Jurkat, Clone E6-1 (cell line): Measurements from ENCODE around the gene GPM6B. TPM values are rescaled to one million over a fixed set of nuclear protein-coding genes. Genes with fewer than 3 reads are reported as not detected.

Experiments used
- DNase-seq: peaks from one replicate; pipeline ENCODE4 v3.0.0-alpha.2; 2011; ENCODE audit warnings: low read depth, low spot score
- H3K4me3 ChIP-seq: 2 replicates; pipeline ENCODE4 v1.5.1; 2011; ENCODE audit warnings: mild to moderate bottlenecking, low read length, control low read depth, moderate library complexity
- polyA plus RNA-seq: library from polyadenylated mRNA; unstranded; fragments of >200 nt; gene quantifications from one replicate; pipeline ENCODE4 v1.2.1, GENCODE V29; 2012; ENCODE audit warnings: missing spikeins; ENCODE audit not compliant: insufficient read length, insufficient read depth

GPM6B gene, protein sequence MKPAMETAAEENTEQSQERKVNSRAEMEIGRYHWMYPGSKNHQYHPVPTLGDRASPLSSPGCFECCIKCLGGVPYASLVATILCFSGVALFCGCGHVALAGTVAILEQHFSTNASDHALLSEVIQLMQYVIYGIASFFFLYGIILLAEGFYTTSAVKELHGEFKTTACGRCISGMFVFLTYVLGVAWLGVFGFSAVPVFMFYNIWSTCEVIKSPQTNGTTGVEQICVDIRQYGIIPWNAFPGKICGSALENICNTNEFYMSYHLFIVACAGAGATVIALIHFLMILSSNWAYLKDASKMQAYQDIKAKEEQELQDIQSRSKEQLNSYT
- 7.3 TPM for polyA plus RNA-seq

DNA sequence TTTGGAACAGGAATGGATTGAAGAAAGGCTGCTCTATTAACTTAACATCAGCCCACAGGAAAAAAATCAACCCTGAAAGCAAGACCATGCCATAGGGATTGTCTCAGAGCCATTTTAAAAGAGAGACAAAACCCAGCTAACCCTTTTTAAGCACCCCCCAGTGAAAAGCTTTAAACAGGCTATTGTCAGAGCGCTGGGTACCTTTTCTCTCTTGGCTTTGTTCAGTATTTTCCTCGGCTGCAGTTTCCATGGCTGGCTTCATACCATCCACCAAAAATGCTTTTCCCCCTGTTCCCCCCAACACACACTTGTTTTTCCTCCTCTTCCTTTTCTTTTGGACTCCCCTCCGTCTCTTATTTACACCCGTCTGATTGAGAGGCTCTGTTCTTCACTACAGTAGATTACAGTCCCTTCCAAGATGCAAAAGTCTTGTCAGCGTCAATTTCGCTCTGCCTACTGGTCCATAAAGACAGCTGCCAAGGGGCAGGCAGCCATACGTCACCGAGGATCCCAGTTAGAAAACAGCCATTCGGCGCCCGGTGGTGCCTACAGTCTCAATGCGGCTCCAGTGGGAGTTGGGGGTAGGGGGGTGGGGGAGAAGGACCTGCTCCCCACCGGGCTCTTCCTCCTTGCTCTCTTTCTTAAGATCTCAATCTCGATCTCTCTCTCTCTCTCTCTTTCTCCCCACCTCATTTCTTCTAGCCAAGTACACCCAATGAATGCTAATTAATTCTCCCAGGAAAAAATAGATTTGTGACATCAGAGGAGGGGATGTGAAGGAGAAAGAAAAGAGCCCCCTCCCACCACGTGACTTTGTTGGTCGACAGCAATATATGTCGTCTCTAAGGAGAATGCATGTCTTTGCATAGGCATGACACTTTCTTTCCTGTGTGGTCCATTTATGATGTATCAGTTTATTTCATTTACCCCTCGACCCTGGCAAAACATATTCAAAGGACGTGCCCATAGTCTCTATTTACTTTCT, at the start of gene GPM6B:
TSS of gene GPM6B (minus strand) at position 451 of the 985 bp plus-strand sequence. CDS start at position 262, 189 bp downstream.
- H3K4me3 ChIP-seq = no peak within 1 kb of the TSS

DNA sequence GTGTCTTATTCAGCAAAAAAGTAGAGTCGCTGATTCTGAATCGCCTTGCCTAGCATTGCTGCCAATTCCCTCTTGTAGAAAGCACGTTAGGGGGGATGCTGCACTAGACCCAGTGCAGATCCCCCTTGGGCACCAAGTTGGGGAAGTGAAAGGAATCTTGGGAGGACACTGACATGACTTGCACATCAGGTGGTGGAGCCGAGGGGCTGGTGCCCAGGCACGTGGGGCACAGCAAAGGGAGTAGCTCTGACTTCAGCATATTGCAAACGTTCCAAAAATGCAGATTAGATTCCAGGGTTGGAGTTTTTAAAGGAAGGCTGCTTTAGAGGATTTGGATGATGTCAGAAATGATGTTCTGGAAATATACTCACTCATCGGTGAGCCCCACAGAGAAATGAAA, 47.4 kb upstream of the GPM6B start:
- H3K4me3 ChIP-seq = no peak overlapping the region
- DNase-seq = no peak

More for the DNA sequence above, at the start of gene GPM6B:
- DNase-seq = no peak

DNA sequence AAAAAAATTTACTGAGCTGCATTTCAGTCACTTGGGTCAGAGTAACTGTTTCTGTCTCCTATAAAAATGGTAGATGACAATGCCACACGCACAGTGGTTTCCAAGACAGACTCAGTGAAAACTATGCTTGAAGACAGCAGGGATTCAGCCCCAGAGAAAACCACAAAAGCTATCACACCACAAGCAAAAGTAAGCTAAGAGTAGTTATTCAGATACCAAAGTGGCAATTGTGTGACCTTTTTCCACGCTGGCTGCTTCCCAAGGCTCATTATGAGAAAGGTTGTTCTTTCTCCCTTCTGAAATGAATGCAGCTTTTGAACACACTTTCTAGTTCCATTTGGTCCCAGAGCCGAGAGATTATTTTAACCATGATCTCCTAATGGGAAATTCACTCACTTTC, 46.4 kb upstream of the GPM6B start:
- no peak for DNase-seq
- no peak overlapping the region for H3K4me3 ChIP-seq

DNA sequence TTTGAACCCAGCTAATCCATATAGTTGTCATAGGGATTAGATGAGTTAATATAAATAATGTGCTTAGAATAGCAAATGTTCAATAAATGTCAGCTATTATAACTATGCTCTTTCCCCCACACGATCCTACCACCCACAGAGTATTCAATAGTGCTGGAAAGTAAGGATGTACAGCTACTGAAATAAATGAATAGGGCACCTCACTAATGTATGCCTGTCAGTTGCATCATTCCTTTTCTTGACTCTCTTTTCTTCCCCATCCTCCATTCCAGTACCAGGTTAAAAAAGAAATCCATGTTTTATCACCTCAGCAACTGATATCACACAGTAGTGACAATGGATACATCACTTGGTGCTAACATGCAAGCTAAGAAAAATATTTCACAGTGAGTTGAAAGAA, 42.8 kb upstream of the GPM6B start:
- DNase-seq = no peak
- H3K4me3 ChIP-seq = no peak overlapping the region

DNA sequence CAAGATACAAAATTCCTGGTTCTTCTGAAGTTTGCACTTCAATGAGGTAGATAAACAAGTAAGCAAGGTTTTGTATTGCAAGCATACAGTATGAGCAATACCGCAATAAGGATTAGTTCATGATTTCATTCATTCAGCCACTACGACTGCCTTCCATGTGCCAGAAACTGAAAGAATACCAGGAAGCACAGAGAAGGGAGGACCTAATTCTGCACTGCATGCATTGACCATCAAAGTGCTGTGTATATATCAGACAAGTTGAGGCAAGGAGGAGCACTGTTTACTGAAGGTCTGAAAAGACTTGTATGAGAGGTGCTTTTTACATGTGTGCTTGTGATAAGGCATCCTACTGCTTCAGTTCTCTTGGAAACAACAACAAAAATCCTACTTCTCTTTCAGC, 40.9 kb upstream of the GPM6B start:
- DNase-seq = no peak
- no peak overlapping the region for H3K4me3 ChIP-seq

DNA sequence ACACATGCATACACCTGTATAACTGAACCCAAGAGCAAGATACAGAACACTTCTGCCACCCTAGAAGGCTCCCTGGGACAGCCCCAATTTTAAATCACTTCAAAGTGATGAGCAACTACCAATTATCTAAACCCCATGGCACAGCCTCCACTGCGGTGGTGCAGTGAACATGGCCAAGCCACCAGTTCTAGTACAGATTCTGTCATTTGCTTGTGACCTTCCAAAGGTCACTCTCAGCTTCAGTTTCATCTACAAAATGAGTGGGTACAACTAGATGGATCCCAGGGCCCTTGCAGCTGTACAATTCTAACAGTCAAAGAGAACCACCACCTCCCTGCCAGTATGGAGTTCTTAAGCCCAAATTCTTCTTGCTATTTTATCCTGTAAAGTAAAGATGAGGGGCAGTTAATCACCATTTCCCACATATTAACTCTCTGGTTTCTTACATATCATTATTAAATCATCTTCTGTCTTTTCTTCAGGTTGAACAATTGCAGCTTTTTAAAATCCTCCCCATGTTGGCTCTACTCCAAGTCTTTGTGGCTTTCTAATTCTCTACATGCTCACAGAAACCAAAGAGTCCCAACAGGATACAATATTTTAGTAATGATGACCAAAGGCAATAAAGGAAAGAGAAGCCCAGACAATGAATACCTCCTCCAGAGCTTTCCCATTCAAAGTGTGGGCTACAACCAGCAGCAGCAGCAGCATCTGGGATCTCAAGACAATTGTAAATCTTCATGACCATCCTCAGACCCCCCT, 39.0 kb upstream of the GPM6B start:
- no peak overlapping the region for H3K4me3 ChIP-seq
- DNase-seq = no peak

DNA sequence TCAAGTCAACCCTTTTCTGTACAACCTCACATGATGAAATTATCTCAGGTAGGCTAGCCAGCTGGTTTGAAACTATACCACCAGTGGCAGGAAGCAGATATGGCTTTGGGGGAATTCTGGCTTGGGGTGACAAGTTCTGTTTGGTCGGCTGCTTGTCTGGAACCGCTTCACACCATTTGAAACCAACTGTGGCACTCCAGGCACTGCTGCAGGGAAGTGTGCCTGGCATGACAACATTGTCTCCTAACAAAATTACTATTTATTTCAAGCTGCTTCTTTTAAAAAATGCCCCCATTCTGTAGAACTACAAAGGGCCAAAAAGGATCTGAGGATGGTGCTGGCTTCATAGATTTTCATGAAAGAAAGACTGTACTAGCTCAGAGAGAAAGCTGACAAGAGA, 37.1 kb upstream of the GPM6B start:
- no peak for DNase-seq
- H3K4me3 ChIP-seq = no peak overlapping the region

DNA sequence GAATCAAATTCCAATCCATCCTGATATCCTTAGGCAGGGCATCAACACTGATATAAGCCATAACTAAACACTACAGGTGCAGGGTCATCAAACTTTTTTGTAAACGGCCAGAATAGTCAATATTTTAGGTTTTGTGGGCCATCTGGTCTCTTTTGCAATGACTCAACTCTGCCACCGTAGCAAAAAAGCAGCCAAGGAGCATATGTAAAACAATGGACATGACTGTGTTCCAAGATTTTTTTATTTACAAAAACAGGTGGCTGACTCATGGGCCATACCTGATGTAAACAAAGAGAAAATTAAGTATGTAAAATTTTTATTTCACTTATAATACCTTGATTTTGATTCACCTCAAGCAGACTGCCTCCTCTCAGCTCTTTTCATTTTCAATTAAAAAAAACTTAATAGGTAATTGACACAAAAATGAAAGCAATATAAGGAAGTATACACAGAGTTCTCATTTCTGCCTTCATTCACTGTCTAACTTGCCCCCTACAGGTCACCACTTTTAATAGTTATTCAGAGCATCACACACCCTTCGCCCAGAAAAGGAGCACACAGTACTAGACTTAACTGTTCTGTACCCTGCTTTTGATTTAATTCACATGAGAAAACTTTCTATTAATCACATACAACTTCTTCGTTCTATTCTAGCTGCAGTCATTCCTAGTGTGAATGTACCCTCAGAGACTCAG, 35.3 kb upstream of the GPM6B start:
- no peak overlapping the region for H3K4me3 ChIP-seq
- DNase-seq = no peak

DNA sequence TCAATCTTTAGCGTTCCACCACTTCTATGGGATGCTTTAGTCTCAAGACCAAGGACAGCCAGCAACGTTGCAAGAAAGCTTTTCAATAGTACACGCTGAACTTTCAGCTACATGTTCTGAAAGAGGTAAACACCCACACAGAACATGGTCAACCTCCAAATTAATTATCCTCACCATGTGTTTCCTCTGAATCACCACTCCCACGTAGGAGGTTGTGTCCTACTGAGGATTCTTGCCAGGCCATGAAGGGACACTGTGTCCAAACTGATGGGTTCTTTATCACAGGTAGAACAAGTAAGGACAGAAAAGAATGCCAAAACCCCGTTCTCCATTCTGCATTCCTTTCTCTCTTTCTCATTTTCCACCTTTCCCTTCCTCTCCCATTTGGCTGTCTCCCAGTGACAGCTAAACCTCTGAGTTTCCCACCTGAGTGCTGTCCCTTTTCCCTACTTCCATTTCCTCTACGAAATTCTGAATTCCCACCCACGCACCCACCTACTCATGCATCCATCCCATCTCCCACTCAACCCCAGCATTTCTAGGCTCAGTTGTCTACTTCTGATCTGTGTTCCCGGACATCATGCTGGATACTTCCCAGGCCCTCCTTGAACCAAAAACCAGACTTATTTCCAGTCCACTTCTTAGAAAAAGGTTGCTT, 29.0 kb upstream of the GPM6B start:
- no peak for DNase-seq

DNA sequence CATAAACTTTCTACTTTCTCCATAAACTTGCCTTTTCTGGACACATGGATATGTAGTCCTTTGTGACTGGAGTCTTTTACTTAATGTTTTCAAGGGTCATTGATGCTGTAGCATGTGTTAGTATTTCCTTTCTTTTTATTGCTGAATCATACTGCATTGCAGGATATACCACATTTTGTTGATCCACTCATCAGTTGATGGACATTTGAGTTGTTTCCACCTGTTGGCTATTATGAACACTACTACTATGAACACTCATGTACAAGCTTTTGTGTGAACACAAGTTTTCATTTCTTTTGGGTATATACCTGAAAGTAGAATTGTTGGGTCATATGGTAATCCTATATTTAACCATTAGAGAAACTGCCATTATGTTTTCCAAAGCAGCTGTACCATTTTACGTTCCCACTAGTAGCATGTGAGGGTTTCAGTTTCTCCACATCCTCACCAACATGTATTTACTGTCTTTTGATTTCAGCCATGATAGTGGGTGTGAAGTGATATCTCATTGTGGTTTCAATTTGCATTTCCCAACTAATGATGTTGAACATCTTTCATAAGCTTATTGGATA, 26.3 kb upstream of the GPM6B start:
- no peak overlapping the region for H3K4me3 ChIP-seq
- DNase-seq = no peak

More for the DNA sequence above, 29.0 kb upstream of the GPM6B start:
- H3K4me3 ChIP-seq = no peak overlapping the region

DNA sequence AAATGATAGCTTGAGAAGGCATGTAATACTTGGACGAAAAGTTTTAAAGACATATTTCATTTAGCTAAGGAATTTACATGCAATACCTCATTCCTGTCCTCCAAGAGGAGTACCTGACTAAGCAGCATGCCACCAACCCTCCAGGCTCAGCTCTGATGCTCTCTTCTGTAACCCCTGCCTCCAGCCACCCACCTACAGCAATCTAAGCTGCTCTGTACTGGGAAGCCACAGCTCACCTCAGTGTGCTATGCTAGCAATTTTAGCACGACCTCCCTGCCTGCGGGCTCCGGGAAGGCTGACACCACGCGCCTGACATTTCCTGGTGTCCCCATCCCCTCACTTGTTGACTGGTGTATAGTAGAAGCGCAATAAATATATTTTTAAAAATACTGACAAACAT, 23.2 kb upstream of the GPM6B start:
- no peak overlapping the region for H3K4me3 ChIP-seq
- no peak for DNase-seq

DNA sequence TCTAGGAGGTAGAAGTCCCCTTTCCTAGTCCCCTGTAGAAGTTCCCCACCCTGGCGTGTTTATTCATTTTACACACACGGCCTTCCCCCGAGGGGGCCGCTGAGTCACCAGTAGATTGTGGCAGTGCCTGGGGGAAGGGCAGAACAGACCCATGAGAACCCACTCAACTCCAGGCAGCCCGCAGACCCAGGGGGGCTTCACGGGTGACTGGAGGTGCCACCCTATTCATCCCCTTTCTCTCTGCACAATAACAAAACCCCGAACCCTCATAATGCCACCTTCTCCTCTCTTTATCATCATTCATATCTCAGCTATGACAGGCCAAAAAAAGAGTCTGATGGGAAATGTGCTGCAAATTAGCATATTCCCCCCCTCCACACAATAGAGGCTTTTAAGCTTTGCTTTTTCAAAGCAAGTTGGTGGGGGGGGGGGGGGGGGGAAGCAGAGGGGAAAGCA, 20.4 kb upstream of the GPM6B start:
- H3K4me3 ChIP-seq = no peak overlapping the region
- DNase-seq = no peak

DNA sequence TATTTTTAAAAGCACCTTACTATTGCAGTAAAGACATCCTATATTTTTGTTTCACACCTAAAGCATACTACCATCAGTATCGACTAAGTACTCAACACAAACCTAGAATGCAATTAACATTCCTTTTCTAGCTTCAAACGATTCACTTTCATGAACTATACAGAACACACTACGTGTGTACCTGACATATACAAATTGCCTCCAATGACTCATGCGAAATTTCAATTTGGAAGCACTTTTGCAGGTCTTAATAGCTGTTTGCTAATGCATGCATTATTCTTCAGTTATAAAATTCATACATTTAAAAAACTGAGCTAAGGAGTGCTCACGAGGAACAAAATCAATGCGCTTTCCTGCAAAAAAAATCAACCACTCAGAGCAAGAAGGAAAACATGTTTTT, 19.7 kb upstream of the GPM6B start:
- no peak for DNase-seq
- no peak overlapping the region for H3K4me3 ChIP-seq

DNA sequence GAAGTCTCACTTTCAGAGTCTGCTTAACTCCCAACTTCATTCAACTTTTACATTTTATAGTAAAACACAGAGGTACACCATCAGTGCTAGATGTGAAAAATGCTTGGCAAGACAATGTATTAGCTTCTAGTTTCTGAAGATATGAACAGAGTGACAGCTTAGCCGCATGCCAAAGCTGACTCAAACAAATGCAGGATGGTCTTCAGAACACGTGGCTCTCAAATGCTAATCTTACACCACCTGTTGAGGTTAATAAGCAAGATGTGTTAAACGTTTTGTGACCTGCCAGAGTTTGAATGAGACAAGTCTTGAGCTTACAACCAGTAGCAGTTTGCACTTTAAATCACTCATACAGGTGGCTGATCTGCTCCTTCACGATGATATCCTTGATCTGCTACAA, 18.9 kb upstream of the GPM6B start:
- H3K4me3 ChIP-seq = no peak overlapping the region
- DNase-seq = no peak

DNA sequence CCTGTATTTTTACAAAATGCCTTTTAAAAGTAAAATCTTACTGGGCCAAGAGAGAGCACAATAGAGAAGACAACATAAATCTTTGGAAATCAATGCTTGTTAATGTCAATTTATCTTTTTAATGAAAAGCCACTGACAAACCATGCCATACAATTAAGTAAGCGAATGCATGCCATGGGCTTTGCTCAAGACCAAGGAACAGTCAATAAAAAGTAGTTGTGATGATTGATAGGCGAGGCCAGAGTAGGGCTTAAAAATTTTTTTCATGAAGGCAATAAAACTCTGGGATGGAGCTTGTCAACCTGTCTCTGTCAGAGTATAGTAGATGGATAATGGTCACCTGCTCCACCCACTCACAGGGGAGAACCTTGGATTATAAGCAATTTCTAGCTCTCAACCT, 17.5 kb upstream of the GPM6B start:
- DNase-seq = no peak
- no peak overlapping the region for H3K4me3 ChIP-seq

DNA sequence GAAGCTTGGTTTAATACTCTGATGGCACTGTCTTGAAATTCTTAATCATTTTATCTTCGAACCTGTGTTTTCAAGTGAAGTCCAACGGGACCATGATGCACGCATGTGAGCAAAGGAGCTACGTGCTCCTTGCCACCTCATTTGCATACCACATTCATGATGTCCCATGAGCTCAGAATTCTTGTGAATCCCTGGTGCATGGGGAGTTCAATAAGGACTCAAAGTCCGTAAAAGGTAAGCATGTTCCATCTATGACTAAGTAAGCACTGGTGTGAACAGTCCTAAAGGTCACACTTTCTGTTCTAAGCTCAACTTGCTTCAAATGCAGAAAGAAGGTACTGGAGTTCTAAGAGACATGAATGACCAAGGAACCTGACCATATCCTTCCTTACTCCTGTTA, 13.1 kb upstream of the GPM6B start:
- H3K4me3 ChIP-seq = no peak overlapping the region

DNA sequence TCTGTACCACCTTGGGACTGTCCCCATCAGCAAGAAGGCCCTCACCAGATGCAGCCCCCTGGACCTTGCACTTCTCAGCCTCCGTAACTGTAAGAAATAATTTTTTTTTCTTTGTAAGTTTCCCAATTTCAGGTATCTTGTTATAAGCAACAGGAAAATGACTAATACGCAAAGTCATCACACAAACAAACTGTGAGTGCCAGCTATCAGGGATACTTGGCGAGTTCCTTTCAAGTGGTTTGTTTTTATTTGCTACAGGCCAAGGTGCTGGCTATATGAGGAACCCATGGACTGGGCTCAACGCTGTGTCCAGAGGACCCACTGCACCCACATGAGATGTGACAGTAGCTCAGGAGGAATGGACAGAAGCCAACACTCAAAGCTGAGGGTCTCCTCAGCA, 11.5 kb upstream of the GPM6B start:
- H3K4me3 ChIP-seq = no peak overlapping the region
- no peak for DNase-seq

More for the DNA sequence above, 13.1 kb upstream of the GPM6B start:
- DNase-seq = no peak
